Chondrocyte (in vitro differentiated cells): ENCODE results near the gene NRL. TPM values are rescaled to one million over a fixed set of nuclear protein-coding genes. Genes with fewer than 3 reads are reported as not detected.
"Not testable (repeated sequence)": the region's sequence is repeated elsewhere in the genome, so short reads cannot be mapped to it uniquely, and the experiment has no call there.

ENCODE experiments used
- DNase-seq: peaks from one replicate; pipeline ENCODE4 v3.0.0; 2021; ENCODE audit warnings: mixed read lengths, low spot score
- H3K27ac Mint-ChIP-seq: one replicate; pipeline ENCODE4 v1.8.0; 2021; ENCODE audit warnings: mild to moderate bottlenecking, moderate library complexity, mixed read lengths; ENCODE audit not compliant: unreplicated experiment
- H3K27me3 Mint-ChIP-seq: 2 replicates; pipeline ENCODE4 v1.8.0; 2021; ENCODE audit warnings: low read depth, mixed read lengths
- H3K36me3 Mint-ChIP-seq: 2 replicates; pipeline ENCODE4 v1.8.0; 2021; ENCODE audit warnings: low read depth, mixed read lengths
- H3K4me1 Mint-ChIP-seq: 2 replicates; pipeline ENCODE4 v1.8.0; 2021; ENCODE audit warnings: low read depth, mild to moderate bottlenecking, mixed read lengths
- H3K4me3 Mint-ChIP-seq: one replicate; pipeline ENCODE4 v1.8.0; 2021; ENCODE audit warnings: mild to moderate bottlenecking, moderate library complexity, mixed read lengths; ENCODE audit not compliant: unreplicated experiment
- H3K9me3 Mint-ChIP-seq: 2 replicates; pipeline ENCODE4 v1.8.0; 2021; ENCODE audit warnings: low read depth, mixed read lengths
- CTCF ChIP-seq: fragments of 200-600 bp; sonication (generic); IDR thresholded peaks from 2 replicates; pipeline ENCODE4 v1.5.0; 2021; ENCODE audit warnings: antibody characterized with exemption, mild to moderate bottlenecking, moderate library complexity
- total RNA-seq: library from RNA; stranded (reverse); gene quantifications from 3 replicates; pipeline ENCODE4 v1.2.1, GENCODE V29; 2021

The NRL gene
- total RNA-seq, 1 donor from 2014 or later, result 1.6 TPM

DNA sequence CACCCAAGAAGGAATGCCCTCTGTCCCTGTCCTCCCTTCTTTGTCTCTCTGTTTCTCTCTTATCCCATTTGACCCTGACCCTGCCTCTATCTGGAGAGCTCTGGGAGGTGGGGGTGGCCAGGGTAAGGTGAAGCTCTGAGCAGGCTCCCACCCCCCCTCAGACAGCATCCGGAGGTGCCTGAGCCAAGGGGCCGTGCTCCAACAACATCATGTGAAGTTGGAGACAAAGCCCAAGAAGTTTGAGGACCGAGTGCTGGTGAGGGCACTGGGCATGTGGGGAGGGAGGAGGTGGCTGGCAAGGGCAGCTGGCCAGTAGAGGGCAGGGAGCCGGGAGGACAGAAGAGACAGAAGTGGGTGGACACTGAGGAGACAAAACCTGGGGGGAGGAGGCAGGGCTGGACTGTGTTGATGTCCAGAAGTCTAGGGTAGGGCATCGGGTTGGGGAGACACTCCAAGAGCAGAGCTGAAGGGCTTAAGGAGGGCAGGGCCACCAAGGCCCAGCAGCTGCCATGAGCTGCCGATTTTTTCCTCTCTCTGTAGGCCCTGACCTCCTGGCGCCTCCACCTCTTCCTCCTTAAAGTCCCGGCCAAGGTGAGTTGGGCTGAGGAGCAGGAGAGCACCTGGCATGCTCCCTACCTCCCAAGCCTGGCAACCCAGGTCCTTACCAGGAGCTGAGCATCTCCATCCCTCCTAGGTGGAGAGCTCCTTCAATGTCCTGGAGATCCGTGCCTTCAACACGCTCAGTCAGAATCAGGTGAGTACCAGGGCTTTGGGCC is 61.0 kb downstream of the NRL start:
- Mint-ChIP-seq H3K9me3 (no peaks in the 10 kb centered on the region), H3K36me3 (no peaks in the 10 kb centered on the region), H3K4me1 (peaks cover 12% of the 10 kb centered on the region), H3K27me3 (peaks cover 34% of the 10 kb centered on the region), H3K4me3 (no peak overlapping the region), H3K27ac (no peak overlapping the region)
- no peak for TF ChIP-seq CTCF
- no peak for DNase-seq

- peak overlapping the region; percentile 66 for H3K4me3 Mint-ChIP-seq
- no peaks in the 10 kb centered on the region for H3K36me3 Mint-ChIP-seq
- H3K4me1 Mint-ChIP-seq, result peaks cover 12% of the 10 kb centered on the region
- H3K27me3 Mint-ChIP-seq, result peaks cover 37% of the 10 kb centered on the region
- no peak overlapping the region for H3K27ac Mint-ChIP-seq
- no peak for DNase-seq
- no peaks in the 10 kb centered on the region for H3K9me3 Mint-ChIP-seq
- no peak for TF ChIP-seq CTCF
Observed at GRCh38 chr14:24052656-24053547, 61.8 kb downstream of the NRL start.

- no peaks in the 10 kb centered on the region for H3K9me3 Mint-ChIP-seq
- no peak within 1 kb of the TSS for H3K27ac Mint-ChIP-seq
- peaks cover 39% of the 10 kb centered on the region for H3K27me3 Mint-ChIP-seq
- peaks cover 12% of the 10 kb centered on the region for H3K4me1 Mint-ChIP-seq
- no peak for DNase-seq
- H3K36me3 Mint-ChIP-seq, result no peaks in the 10 kb centered on the region
- H3K4me3 Mint-ChIP-seq, result peak within 1 kb of the TSS; percentile 70
- no peak for TF ChIP-seq CTCF
Observed at GRCh38 chr14:24051789-24052655, 62.7 kb downstream of the NRL start, which contains the start of gene CARMIL3. Gene CARMIL3, plus strand, starts transcription at chr14:24052009. Its CDS starts 145 bp downstream, at chr14:24052154.

GRCh38 chr14:24051176-24051788 is 63.5 kb downstream of the NRL start:
- no peak overlapping the region for H3K27ac Mint-ChIP-seq
- H3K27me3 Mint-ChIP-seq, result peaks cover 39% of the 10 kb centered on the region
- peaks cover 12% of the 10 kb centered on the region for H3K4me1 Mint-ChIP-seq
- H3K9me3 Mint-ChIP-seq, result no peaks in the 10 kb centered on the region
- no peaks in the 10 kb centered on the region for H3K36me3 Mint-ChIP-seq
- no peak for DNase-seq
- no peak for TF ChIP-seq CTCF
- peak overlapping the region; percentile 70 for H3K4me3 Mint-ChIP-seq

DNA sequence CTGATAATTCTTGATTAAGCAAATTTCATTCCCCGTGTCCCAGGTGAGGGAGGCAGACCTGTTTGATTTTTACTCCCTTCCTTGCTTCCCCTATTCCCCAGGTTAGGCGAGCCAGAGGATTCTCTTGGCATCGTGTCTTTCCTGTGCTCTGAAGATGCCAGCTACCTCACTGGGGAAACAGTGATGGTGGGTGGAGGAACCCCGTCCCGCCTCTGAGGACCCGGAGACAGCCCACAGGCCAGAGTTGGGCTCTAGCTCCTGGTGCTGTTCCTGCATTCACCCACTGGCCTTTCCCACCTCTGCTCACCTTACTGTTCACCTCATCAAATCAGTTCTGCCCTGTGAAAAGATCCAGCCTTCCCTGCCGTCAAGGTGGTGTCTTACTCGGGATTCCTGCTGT is 64.0 kb downstream of the NRL start:
- not testable (repeated sequence) for DNase-seq, H3K27ac Mint-ChIP-seq, H3K9me3 Mint-ChIP-seq, H3K36me3 Mint-ChIP-seq
- H3K27me3 Mint-ChIP-seq, result peaks cover 39% of the 10 kb centered on the region
- peak overlapping the region; percentile 70 for H3K4me3 Mint-ChIP-seq
- H3K4me1 Mint-ChIP-seq, result peaks cover 12% of the 10 kb centered on the region

- not testable (repeated sequence) for DNase-seq, H3K9me3 Mint-ChIP-seq, H3K27ac Mint-ChIP-seq, H3K4me3 Mint-ChIP-seq, H3K36me3 Mint-ChIP-seq
- peaks cover 40% of the 10 kb centered on the region for H3K27me3 Mint-ChIP-seq
- H3K4me1 Mint-ChIP-seq, result peaks cover 12% of the 10 kb centered on the region
Observed at GRCh38 chr14:24049002-24049401, 65.7 kb downstream of the NRL start.
